HG02885 (cell line): ENCODE measurements around the gene SV2C.
"Not testable (repeated sequence)": the region's sequence is repeated elsewhere in the genome, so short reads cannot be mapped to it uniquely, and the experiment has no call there.

Source experiments
- ATAC-seq: cut with Tn5 transposase; IDR thresholded peaks from one replicate; pipeline ENCODE4 v1.9.1; 2021; ENCODE audit warnings: mild to moderate bottlenecking; ENCODE audit not compliant: unreplicated experiment, poor library complexity

SV2C gene

GRCh38 chr5:76368941-76369340 is 285.8 kb downstream of the SV2C start:
- ATAC-seq = no peak

- not testable (repeated sequence) for ATAC-seq
Observed at GRCh38 chr5:76369668-76370067, 286.5 kb downstream of the SV2C start.

- no peak for ATAC-seq
Observed at GRCh38 chr5:76371960-76372322, 288.8 kb downstream of the SV2C start.

- ATAC-seq = no peak
Observed at GRCh38 chr5:76372323-76373054, 289.3 kb downstream of the SV2C start.

- no peak for ATAC-seq
Observed at GRCh38 chr5:76376148-76376865, 293.1 kb downstream of the SV2C start.

- no peak for ATAC-seq
Observed at GRCh38 chr5:76376866-76377230, 293.7 kb downstream of the SV2C start.

GRCh38 chr5:76378355-76378754 is 295.2 kb downstream of the SV2C start:
- ATAC-seq = no peak

- no peak for ATAC-seq
Observed at GRCh38 chr5:76379316-76379715, 296.1 kb downstream of the SV2C start.

GRCh38 chr5:76379855-76380254 is 296.7 kb downstream of the SV2C start:
- ATAC-seq = no peak

- ATAC-seq = no peak
Observed at GRCh38 chr5:76380346-76381066, 297.3 kb downstream of the SV2C start.

GRCh38 chr5:76383126-76383832 is 300.1 kb downstream of the SV2C start:
- ATAC-seq = no peak

GRCh38 chr5:76384189-76384588 is 301.0 kb downstream of the SV2C start:
- no peak for ATAC-seq

- ATAC-seq = no peak
Observed at GRCh38 chr5:76384705-76385104, 301.5 kb downstream of the SV2C start.

GRCh38 chr5:76385540-76385939 is 302.4 kb downstream of the SV2C start:
- no peak for ATAC-seq

- ATAC-seq = no peak
Observed at GRCh38 chr5:76386360-76386759, 303.2 kb downstream of the SV2C start.

- ATAC-seq = no peak
Observed at GRCh38 chr5:76388236-76388635, 305.1 kb downstream of the SV2C start.

- no peak for ATAC-seq
Observed at GRCh38 chr5:76388791-76389512, 305.8 kb downstream of the SV2C start.

- no peak for ATAC-seq
Observed at GRCh38 chr5:76389513-76390154, 306.5 kb downstream of the SV2C start.

- no peak for ATAC-seq
Observed at GRCh38 chr5:76391014-76391413, 307.8 kb downstream of the SV2C start.
